Activated naive CD4-positive, alpha-beta T cell treated with Interleukin-2 at 50 U/mL for 16 hours (primary cell): ENCODE results near the gene PLD5.

ENCODE experiments used
- DNase-seq: peaks from one replicate; pipeline ENCODE4 v3.0.0-alpha.2; 2020

The PLD5 gene

DNA sequence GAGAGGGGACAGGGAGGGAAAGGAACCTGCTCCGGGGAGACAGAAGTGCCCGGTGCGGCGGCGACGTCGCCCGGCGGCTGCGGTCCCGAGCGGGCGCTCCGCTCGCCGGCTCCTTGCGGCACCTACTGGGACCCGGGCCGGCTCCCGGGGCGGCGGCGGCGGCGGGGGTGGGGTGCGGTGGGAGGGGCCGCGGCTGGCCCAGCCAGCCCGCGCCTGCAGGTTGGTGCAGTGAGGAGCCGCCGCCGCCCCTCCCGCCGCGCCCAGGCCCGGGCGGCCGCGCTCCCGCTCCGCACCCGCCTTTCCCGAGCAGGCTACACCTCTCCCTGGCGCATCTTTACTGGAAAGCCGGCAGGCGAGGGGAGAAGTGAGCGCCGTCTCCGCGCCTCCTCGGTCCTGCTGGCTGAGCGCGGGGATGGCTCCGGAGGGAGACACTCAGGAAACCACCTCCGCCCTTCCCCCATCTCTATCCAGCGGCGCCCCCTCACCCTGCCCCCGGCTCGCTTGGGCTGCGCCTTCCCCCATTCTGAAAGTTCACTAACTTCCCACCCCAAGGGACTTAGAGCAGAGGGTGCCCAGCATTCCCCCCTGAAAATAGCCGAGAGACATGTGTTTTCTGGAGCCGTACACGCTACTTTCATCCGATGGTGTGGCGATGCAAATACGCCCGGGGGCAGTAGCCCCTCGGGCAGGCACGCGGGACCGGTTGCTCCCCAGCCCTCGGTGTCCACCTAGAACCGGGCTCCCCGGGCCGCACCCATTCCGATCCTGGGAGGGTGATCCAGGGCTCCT is at the start of gene PLD5:
PLD5 (minus strand) TSS at position 127 of the 789 bp plus-strand sequence.
- DNase-seq: no peak

DNA sequence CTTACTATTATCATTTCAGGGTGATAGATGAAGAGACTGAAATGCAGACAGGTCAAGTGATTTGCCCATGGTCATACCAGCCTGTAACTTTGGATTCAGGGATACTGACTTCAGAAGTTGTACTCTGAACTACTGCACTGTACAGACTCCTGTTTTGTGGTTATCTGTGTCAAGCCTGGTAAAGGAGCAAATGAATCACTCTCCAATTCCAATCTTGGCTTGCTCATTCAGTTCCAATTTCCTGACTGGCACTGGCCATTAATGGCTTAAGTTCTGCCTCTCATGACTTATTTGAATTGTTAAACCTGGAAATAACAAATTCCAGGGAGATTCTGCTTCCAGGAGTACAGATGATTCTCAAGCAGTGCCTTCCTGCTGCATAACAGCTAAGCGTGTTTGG is 45.4 kb upstream of the PLD5 start:
- DNase-seq: no peak

DNA sequence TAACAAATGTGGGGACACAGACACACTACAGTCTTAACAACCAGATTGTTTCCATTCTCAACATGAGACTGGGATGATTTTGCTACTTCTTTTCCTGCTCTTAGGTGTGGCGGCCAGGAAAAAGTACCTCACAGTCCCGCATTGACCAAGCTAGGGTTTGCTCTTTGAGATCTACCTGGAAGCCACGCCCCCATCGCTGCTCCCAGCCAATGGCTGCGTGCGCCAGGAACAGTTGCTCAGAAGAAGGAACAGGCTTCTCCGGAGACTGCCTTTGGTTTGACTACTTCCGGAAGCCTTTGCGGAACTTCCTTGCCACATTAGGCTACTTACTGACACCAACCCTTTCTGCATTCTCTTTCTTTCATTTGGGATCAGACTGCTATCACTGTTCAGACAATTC is 44.2 kb upstream of the PLD5 start:
- no peak for DNase-seq

DNA sequence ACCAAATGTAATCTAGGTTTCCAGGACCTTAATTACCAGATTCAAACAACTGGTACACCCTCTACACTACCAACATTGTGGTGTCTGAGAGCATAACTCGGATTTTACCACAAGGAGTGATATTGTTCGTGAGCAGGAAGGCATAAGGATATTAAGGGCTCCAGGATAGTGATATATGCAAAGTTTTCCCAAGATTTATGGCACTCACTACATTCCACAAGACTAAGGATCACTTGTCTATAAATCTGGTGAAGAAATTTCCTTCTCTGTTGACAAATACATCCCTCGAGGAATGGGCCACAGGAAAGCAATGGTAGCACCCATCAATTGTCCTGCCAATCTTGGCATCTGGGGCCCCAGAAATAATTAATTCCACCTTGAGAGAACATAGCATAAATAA is 43.1 kb upstream of the PLD5 start:
- DNase-seq: no peak

DNA sequence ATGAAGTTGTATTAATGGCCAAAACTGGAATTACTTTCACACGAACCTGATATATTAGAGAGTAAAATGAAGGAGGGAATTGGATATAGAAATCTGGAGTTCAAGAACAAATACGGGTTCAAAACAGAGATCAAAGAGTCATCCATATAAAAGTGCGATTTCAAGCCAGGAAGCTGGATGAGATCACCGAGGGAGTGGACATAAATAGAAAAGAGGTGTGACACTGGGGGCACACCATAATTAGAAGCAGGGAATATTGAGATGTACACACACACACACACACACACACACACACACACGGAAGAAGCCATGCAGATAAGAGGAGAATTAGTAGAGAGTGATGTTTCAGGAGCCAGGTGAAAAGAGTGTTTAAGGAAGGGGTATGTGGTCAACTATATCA is 32.3 kb upstream of the PLD5 start:
- DNase-seq: no peak

DNA sequence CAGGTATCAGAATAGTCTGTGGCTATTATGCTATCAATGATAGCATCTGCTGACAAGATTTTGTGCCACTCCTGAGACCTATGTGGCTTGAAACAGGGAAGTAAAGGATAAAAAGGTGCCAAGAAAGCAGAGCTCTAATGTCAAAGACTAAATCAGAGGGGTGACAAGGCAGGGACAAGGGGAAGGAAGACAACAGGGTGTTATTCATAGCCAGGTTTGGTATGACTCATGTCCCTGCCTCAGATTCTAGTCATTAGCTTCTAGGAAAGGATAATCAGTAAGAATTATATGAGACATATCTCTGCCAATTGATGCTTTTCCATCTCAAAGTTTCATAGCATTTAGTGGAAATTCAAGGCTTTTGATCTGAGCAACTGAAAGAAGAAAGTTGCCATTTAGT is 31.8 kb upstream of the PLD5 start:
- no peak for DNase-seq

DNA sequence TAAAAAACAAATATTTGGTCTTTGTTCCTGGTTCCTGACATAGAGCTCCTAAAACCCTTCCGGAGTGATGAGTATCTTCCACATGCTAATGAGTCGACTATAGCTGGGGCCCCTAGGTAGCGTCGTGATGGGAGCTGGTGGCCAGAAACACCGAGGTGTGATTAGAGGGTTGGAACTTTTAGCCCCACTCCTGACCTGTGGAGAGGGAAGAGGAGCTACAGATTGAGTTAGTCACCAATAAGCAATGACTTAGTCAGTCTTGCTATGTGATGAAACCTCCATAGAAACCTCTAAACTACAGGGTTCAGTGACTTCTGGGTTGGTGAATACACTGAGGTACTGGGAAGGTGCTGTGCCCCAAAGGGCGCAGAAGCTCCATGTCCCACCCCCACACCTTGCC is 30.1 kb upstream of the PLD5 start:
- DNase-seq: no peak

DNA sequence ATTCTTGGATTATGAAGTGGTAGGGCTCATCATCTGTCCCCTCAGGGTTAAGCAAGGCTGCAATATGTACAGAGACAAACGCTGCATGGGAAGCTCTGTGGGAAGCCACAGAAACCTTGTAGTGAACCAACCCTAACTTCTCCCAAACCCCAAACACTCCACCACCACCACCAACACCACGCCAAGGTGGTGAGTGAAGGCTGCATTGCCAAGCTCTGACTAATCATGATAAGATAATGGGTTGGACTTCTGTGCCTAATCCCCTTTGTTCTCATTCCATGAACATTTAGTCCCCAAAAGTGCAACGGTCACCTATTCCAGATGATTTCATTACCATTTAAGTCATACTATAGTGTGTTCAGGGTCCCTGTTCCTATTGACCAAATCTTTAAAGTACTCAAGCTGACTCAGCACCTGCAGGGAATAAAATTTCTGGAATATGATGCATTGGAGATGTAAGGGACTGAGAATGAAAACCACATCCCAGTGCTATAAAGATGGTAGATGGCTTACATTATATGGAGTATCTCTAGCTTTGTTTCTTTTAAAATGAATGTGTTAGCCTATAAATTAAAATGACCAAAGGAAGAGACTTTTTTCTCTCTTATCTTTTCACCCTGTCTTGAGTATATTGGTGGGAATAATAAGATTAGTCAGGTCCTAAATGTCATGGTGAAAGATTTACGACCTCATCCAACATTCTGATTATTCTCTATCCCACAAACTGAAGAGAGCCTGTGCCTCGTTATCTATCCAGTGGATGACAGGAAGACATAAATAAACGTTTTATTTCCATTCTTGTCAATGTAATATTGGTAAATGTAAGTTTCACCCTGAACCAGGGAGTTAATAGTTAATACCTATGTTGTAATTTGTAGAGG is 22.6 kb upstream of the PLD5 start:
- no peak for DNase-seq

DNA sequence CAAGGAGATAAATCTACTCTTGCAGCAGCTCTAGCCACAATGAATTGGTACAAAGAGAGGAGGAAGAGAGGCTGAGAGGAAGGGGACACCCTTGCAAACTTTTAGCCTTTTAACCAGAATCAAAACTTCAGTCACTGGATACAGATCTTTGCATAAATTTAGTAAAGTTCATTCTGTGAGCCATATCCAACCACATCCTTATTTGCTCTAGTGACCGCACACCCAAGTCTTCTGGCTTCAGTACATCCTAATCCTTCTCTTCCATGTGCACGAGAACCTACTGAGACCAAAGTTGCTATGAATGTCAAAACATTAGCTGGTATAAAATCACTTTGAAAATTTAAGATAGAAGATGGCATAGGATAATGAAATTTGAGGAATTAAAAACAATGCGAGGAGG is 21.9 kb upstream of the PLD5 start:
- no peak for DNase-seq

DNA sequence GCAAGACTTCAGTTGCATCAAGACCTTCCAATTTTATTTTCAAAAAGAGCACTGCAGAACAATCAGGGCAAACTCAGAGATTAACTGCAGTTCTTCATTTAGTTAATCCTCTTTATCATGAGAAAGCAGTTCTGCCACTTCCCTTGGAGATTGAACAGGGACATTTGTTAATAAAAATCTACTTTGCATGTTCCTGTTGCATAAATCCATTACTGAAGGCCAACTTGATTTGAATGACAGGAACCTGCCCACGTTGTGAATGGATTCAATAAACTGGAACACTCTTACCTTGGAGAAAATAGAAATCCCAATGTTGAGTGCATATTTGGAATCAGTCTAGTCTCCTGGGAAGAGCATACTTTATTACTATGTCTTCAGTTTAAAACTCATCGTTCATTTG is 19.6 kb upstream of the PLD5 start:
- no peak for DNase-seq

DNA sequence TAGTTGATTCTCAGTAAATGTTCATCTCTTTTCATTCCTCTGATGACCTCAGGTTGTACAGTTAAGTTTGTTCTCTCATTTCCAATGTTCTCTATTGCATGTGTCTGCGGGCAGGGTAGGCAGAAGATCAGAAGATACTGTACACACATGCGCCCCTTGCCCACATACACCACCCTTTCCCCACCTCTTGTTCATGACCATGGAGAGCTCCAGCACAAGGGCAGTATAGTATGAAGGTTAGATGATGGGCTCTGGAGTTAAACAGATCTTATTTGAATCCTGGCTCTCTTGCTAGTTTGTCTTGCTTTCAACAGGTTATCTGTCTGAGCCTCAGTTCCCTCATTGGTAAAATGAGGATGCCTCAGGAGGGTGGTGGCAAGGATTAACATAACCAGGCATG is 17.8 kb upstream of the PLD5 start:
- DNase-seq: no peak

DNA sequence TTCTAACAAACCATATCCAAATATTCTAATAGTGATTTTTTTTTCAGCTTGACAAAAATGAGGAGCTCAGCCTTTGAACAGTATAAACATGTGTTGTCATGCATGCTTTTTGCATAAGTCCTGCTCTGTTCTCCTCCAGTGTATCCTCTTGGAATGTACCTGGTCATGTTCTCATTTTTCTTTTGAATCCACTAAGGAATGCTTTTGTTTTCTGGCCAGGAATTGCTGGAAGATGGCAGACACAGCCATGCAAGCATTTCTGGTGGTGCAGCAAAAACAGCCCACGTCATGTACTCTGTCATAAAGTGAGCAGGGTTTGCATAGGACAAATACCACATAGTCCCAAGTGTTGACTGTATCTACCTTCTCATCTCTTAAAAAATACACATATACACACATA is 11.5 kb upstream of the PLD5 start:
- no peak for DNase-seq

DNA sequence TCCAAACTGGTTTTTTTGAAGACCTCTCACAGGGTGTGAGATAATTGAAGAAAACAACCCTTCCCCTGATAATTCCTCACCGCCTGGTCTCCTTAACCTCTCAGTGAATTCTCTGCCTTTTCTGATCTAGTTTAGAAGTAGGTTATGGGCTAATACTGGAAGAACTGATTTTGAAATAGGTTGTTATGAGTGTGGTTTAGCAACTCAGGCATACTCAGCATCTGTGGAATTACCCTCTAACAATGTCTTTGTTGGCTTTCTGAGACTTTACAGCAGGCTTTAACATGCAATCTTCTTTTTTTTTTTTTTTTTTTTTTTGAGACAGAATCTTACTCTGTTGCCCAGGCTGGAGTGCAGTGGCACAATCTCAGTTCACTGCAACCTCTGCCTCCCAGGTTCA is 10.3 kb upstream of the PLD5 start:
- no peak for DNase-seq

DNA sequence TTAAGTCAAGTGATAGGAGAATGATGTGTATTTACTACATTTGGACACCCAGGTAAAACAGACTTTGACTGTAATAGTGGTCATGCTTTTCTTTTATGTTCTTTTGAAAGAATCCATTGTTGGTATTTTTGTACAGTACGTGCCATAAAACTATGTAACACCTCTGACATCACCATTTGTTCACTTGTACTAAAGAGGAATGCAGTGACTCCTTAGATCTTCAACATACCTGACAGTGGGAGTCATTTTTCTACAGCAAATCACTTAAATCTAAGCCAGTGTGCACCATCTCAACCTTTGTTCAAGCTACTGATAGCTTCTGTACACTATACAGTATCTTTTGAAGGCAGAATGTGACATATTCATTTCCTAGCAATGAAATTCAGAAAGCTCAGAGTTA is 6.3 kb upstream of the PLD5 start:
- no peak for DNase-seq

DNA sequence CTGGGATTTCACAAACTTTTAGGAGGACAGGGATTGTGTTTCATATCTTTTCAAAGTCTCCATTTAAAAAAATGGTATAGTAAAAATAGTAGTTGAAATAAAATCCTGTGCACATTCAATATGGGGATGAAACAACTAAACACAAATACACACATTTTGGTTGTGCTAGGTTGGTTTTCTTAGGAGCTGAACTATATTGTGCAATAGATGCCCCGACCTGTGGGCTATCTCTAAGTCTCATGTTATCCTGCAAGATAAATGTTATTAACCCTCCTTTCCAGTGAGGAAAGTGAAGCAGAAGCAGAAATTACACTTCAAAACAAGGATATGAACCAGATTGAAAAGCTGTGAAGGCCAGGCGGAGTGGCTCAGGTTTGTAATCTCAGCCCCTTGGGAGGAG is 1.3 kb upstream of the PLD5 start:
- no peak for DNase-seq

DNA sequence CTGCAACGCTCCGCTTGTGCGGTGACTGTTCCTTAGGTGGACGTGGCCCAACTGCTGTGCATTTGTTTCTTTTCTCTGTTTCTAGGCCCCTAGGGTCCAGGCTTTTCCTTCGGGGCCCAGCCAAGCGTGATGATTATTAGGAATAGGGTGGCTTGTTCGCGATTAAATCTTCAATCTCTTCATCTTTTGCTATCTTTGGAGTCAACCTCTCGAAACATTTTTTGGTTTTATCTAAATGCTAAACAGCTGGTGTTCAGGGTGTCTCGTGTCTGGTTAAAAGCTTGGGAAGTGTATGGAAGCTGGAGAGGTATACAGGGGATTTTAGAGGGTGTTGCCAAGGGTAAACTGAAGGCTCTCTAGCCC is 844 bp upstream of the PLD5 start:
- no peak for DNase-seq

DNA sequence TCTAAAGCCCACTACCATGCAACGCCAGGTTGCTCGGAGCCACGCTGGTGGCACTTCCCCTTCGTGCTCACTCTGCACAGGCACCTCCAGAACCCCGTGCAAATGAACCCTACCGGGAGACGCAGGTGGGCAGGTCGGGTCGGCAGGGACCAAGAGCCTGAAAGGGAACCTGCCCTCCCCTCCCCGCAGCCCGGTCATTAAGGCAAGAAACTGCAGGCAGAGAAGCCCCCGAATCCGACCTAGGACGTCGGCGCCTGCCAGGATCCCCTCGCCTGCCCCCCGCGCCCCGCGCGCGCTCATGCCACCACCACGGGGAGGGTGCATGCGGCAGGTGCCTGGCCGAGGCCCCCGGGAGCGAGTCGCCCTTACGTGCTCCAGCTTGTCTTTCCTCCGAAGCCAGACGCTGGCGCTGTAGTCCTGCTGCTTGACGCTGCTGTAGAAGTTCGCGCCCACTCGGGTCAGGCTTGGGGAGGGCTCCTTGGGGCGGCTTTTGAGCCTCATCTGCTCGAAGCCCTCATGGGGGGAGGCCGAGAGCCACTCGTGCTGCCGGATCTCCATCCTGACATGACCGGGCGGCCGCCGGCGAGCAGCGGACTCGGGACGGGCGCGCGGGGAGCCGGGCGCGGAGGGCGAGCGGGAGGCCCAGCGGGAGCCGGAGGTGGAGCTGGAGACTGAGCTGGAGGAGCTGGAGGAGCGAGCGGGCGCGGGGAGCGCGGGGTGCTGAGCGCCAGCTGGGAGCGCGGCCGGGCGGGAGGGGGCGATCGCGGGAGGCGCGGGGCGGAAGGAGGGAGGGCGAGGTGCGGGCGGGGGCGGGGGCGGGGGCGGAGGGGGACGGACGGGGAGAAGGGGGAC is 552 bp downstream of the PLD5 start:
- DNase-seq: no peak

DNA sequence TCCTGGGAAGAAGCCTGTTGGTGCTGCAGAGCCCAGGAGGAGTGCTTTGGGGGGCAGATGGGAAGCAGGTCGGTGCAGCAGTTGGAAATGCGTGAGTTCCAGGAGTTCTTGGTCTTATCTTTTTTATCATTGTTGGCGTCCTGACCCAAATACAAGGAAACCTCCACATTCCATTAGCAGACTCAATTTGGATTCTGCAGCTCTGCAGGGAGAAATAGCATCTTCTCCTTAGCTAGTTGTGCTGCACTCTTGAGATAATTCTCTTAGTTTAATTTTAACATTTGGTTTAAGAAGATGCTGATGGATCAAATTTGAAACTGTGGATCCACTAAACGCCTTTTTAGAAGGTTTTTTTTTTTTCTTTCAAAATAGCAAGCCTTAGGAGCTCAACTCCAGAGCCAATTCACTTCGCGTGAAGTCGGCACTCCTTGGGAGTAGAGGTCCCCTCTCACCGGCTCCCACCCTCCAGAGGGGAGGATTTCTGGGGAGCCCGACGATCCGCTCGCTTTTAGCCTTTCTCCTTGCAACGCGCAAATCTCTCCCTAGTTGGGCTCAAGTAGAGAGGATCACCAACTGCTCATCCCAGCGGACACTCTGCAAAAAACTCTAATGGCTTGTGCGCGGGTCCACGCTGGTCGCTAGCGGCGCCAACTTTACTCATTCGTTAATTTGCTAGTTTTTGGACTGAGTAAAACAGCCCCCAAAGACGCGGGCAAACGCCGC is 1.3 kb downstream of the PLD5 start:
- DNase-seq: no peak

DNA sequence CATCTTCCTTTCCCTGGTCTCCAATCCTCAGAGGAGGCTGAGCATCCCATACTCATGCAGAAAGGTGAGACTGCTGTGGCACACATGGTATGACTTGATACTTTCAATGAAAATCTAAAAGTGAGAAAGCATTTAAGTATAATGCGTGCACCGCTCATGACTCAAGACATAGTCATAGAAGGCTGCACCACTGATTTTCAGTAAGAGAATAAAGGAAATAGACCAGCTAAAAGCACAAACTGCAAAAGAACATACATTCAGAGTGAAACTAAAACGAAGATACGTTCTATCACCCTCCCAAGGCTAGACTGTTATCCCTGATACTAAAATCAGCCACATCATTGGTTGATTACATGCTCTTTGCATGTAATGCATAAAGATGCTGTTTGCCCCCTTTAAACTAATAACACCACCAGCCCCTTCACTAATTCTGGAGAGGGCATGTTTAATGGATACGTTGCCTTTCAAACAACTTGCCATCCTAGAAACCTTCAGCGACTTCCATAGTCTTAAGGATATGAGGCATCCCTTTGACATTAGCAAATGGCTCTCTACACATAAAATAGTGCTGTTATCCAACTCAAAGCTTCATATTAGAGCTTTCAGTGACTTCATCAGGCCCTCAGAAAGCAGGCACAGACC is 2.1 kb downstream of the PLD5 start:
- DNase-seq: no peak

DNA sequence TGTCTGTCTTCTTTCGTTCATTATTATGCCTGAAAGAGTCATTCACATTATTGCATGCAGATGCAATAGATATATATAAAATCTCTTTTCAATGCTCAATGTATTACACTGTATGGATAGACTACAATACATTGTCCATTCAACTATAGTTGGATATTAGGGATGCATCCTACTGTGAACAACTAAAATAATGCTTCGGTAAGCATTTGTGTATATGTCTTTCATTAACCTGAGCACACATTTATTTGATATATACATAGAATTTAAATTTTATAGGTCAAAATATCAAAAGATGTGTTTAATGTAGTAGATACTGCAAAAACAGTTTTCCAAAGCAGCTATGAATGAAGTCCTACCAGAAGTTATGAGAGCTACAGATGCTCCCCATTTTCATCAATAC is 8.9 kb downstream of the PLD5 start:
- no peak for DNase-seq

DNA sequence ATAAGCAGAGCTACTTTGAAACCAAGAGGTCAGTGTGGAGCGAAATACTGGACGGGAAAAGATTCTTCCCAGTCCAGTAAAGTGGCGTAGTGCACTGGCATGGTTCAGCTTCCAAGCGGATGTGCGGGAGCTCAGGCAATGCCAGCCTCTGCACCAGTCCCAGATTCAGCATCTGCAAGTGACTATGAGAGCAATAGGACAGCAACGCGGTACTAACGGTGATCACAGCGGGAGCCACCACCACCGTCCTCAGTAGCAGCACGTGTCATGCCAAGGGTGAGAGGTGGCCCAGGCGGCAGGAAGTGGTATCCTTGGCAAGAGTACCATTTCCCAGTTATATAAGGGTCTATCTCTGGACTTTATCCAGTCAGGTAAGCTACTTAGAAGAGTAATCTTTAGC is 17.8 kb downstream of the PLD5 start:
- DNase-seq: no peak

DNA sequence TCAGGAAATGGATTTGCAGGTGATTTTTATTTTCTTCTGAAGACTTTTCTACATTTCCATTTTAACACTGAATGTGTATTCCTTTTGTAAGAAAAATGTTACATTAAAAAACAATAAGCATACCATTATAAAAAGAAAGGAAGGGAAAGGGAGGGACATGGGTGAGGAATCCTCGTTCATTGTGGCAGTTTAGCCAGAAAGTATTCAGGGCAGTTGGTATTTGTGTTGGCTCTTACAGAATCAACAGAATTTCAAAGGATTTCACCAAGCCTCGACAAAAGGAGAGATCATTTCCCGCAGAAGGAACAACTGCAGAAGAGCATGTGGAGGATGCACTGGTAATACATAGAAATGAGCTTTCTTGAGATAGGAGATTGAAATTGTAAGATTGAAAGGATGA is 35.0 kb downstream of the PLD5 start:
- DNase-seq: no peak
